ENCODE measurements around the gene ARHGAP26.

ARHGAP26 gene

GRCh38 chr5:143262393-143263174 is 492.4 kb downstream of the ARHGAP26 start:
- DNase-seq, result peak; percentile 76 to 96 (median 90)

- no peak for DNase-seq
Measured at GRCh38 chr5:143263272-143263810, 493.2 kb downstream of the ARHGAP26 start.

GRCh38 chr5:143265995-143266394 is 495.8 kb downstream of the ARHGAP26 start:
- no peak for DNase-seq

DNA sequence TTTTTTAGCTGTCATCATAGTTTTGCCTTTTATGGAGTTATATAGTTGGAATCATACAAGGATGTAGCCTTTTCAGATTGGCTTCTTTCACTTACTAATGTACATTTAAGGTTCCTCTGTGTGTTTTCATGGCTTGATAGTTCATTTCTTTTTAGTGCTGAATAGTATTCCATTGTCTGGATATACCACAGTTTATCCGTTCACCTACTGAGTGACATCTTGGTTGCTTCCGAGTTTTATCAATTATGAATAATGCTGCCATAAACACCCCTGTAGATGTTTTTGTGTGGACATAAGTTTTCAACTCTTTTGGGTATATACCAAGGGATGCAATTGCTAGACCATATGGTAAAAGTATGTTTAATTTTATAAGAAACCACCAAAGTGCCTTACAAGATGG is 497.0 kb downstream of the ARHGAP26 start:
- no peak for DNase-seq

DNA sequence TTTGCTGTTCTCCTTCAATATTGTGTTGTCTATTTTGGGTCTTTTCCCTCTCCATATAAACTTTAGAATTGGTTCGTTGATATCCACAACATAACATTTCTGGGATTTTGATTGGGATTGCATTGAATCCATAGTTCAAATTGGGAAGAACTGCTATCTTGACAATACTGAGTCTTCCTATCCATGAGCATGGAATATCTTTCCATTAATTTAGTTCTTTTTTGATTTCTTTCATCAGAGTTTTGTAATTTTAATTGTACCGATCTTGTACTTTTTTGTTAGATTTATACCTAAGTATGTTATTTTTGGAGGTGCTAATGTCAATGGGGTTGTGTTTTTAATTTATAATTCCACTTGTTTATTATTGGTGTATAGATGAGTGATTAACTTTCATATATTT is 498.2 kb downstream of the ARHGAP26 start:
- no peak for DNase-seq

DNA sequence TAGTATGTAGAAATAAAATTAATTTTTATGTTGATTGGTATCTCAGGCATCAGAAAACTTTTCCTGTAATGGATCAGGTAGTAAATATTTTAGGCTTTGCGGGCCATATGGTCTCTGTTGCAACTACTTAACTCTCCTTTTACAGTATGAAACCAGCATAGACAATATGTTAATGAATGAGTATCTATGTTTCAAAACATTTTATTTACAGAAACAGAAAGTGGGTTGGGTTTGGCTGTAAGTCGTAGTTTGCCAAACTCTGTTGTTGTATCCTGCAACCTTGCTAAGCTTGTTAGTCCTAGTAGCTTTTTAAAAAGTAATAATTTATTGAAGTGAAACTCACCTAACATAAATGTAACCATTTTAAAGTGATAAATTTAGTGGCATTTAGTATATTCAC is 501.3 kb downstream of the ARHGAP26 start:
- no peak for DNase-seq

GRCh38 chr5:143274952-143275351 is 504.8 kb downstream of the ARHGAP26 start:
- no peak for DNase-seq

DNA sequence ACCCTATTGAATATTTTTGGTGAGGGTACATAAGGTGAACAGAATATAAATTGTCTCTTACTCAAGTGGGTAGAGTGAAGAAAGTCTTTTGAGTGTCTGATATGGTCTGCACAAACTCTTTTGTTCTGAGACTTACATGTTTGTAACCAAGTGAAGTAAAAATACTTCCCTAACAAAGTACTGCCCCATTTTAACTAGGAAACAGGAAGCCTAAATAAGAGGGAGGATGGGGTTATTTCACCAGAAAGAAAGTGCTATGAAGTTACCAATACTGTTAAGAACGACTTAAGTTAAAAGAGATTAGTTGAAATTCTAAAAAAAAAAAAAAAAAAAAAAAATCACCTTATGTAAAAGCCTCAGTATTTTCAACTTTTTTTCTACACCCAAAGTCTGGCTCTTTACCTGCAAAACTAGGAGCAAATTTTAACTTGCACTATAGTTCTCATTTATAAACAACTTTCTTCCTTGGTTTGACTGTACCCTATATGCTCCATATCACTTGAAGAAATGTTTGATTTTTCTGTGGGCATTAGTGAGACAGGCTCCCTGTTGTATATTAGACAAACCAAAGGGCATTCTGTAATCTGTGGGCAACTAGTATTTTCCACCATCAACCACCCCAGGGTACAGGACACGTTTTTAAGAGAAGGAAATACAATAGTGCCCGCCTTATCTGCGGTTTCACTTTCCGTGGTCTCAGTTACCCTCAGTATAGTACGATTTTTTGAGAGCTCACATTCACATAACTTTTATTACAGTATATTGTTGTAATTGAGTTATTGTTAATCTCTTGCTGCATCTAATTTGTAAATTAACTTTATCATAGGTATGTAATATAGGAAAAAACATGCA is 505.6 kb downstream of the ARHGAP26 start:
- DNase-seq, result peak in 1 of 3 donors; percentile 44

- DNase-seq, result no peak
Measured at GRCh38 chr5:143277536-143277935, 507.4 kb downstream of the ARHGAP26 start.
